ENCODE results near the gene EBF3.

DNA sequence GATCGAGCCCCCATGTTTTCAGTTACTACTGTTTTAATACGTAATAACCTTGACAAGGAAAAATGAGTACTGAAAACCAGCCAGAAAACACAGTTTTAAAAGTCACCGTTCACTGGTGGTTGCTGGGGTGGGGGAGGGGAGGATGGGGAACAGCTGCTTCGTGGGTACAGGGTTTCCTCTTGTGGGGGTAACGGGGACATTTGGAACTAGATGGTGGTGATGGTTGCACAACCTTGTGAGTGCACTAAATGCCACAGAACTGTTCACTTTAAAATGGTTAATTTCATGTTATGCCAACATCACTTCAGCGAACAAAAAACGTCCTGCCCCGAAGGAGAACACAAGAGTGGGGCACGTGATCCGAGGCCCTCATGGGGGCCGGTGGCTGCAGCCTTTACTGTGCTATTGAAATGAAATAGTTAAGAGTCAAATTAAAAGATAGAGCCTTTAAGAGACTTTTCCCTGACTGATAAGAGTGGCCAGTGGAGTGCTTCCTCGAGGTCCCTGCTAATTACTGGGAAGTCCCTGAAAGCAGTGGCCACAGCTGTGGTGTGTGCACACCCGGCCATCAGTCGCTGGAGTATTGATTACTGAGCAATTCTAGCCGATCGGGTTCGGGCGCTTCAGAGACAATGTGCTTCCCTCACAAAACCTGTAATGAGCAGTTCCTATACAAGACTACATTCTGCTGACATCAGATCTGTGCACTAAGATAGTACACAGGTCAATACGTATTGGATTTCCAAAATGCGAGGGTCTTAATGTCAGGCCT, 80.3 kb downstream of the EBF3 start:
- no peak for TF ChIP-seq EZH2 (IDR thresholded peaks at IDR 0.05)
- no peak for TF ChIP-seq POLR2AphosphoS5 (IDR thresholded peaks at IDR 0.05; ENCODE audit: borderline replicate concordance, low read depth, low read length)
- no peak for TF ChIP-seq FOXP2 (optimal IDR thresholded peaks at IDR 0.05; ENCODE audit: control extremely low read depth, extremely low read length, insufficient read depth)
